HepG2 (cell line): ENCODE results near the gene SRC. TPM values are rescaled to one million over a fixed set of nuclear protein-coding genes. Genes with fewer than 3 reads are reported as not detected.
A peak's percentile ranks its signal among the peaks of the same experiment; 100 is the strongest.

Experiments used
- ATAC-seq: fragments of 200-7000 bp; cut with Tn5 transposase; 3 replicates; pipeline ENCODE4 v1.9.1; 2020; ENCODE audit warnings: mild to moderate bottlenecking, moderate library complexity
- BruUV-seq: library from RNA; stranded (reverse); fragments of 400-500 nt; replicated peaks from 2 replicates; lab custom pipeline; 2021; lab: Mats Ljungman, UMichigan
- CTCF ChIA-PET: fragments of 300-600 bp; formaldehyde crosslinking; extraction: SDS; loops from one replicate; lab custom pipeline; 2021; ENCODE audit warnings: low total read pairs, inconsistent platforms, low intra/inter-chr PET ratio; lab: Yijun Ruan, JAX
- POLR2A ChIA-PET: fragments of 350-600 bp; sonication (Branson Sonifier 250); formaldehyde crosslinking; loops from one replicate; lab custom pipeline; 2020; ENCODE audit warnings: antibody characterized with exemption, inconsistent platforms; lab: Yijun Ruan, JAX
- DNase-seq: peaks from one replicate; pipeline ENCODE4 v3.0.0-alpha.2; 2015; ENCODE audit warnings: low spot score
- FAIRE-seq: peaks from 3 replicates; lab custom pipeline; 2011; peaks lifted over from hg19 to GRCh38; lab: Jason Lieb, UNC
- H2AFZ ChIP-seq: one replicate; pipeline ENCODE4 v1.6.1; 2011; ENCODE audit warnings: low read length, inconsistent platforms
- H3K27ac ChIP-seq: fragments of 300-600 bp; 3 replicates; pipeline ENCODE4 v1.8.0; 2011; ENCODE audit warnings: mixed run types, mild to moderate bottlenecking, mixed read lengths, low read length, inconsistent platforms; ENCODE audit not compliant: insufficient read depth; ENCODE audit errors: extremely low read length
- H3K27me3 ChIP-seq, 2 experiments: fragments of 200-600 bp in 1 of 2; 2 replicates in 1 of 2; 3 replicates in 1 of 2; pipeline versions ENCODE4 v1.6.0 to v1.8.0; 2011; ENCODE audit warnings: low read length in 2 of 2, mild to moderate bottlenecking in 2 of 2, moderate library complexity in 2 of 2, inconsistent platforms in 1 of 2; ENCODE audit not compliant: insufficient read depth in 2 of 2, control insufficient read depth in 1 of 2
- H3K36me3 ChIP-seq, 2 experiments: fragments of 200-600 bp in 1 of 2; replicated peaks in 1 of 2; 2 replicates in 1 of 2; 3 replicates in 1 of 2; pipeline versions ENCODE4 v1.5.1 to v1.8.0; 2011; ENCODE audit warnings: low read length in 2 of 2, inconsistent platforms in 1 of 2; ENCODE audit not compliant: insufficient read depth in 2 of 2, control insufficient read depth in 1 of 2
- H3K4me1 ChIP-seq: 2 replicates; pipeline ENCODE4 v1.5.1; 2012; ENCODE audit warnings: low read length, inconsistent platforms; ENCODE audit not compliant: insufficient read depth
- H3K4me2 ChIP-seq: 2 replicates; pipeline ENCODE4 v1.6.0; 2011; ENCODE audit warnings: low read depth, low read length, inconsistent platforms
- H3K4me3 ChIP-seq, 3 experiments: fragments of 200-600 bp in 1 of 3; sonication (generic), shearing (Covaris generic) in 1 of 3; replicated peaks in 1 of 3; 2 replicates each; pipeline ENCODE4 v1.5.1; 2011 to 2016; ENCODE audit warnings: low read length in 3 of 3, inconsistent platforms in 2 of 3, low read depth in 2 of 3, mild to moderate bottlenecking in 2 of 3, control low read depth in 1 of 3, mixed read lengths in 1 of 3; ENCODE audit not compliant: insufficient read depth in 1 of 3
- H3K79me2 ChIP-seq: one replicate; pipeline ENCODE4 v1.6.1; 2011; ENCODE audit warnings: low read length, inconsistent platforms; ENCODE audit not compliant: insufficient read depth
- H3K9ac ChIP-seq: 2 replicates; pipeline ENCODE4 v1.6.0; 2011; ENCODE audit warnings: mild to moderate bottlenecking, low read depth, low read length, inconsistent platforms; ENCODE audit not compliant: insufficient read depth
- H3K9me3 ChIP-seq: 2 replicates; pipeline ENCODE4 v1.5.1; 2012; ENCODE audit warnings: mild to moderate bottlenecking, low read length
- H4K20me1 ChIP-seq: 2 replicates; pipeline ENCODE4 v1.6.0; 2011; ENCODE audit warnings: inconsistent platforms, mild to moderate bottlenecking, low read length, moderate library complexity; ENCODE audit not compliant: insufficient read depth
- FLYWCH1 ChIP-seq: sonication (generic); formaldehyde crosslinking; IDR thresholded peaks from 2 replicates; pipeline ENCODE4 v1.8.1; 2023; ENCODE audit warnings: mild to moderate bottlenecking, missing genetic modification reagents
- FOSL1 ChIP-seq: sonication (generic); formaldehyde crosslinking; IDR thresholded peaks from 2 replicates; pipeline ENCODE4 v1.9.0; 2021; ENCODE audit warnings: missing genetic modification reagents, borderline replicate concordance
- FOXA1 ChIP-seq, 2 experiments: fragments of 450-650 bp in 1 of 2; sonication (generic) in 1 of 2; formaldehyde crosslinking in 1 of 2; IDR thresholded peaks; 2 replicates each; pipeline versions ENCODE4 v1.4.0 to v1.6.1; 2016 to 2020; ENCODE audit warnings: missing genetic modification reagents in 1 of 2
- FOXK1 ChIP-seq: sonication (generic); formaldehyde crosslinking; IDR thresholded peaks from 2 replicates; pipeline ENCODE4 v1.4.0; 2020; ENCODE audit warnings: low read depth, missing genetic modification reagents, borderline replicate concordance
- HMG20B ChIP-seq: conservative IDR thresholded peaks from 2 replicates; pipeline ENCODE4 v1.6.1; 2016; ENCODE audit warnings: missing genetic modification reagents, missing compliant biosample characterization
- MXD4 ChIP-seq: IDR thresholded peaks from 2 replicates; pipeline ENCODE4 v1.6.1; 2016; ENCODE audit warnings: mild to moderate bottlenecking, missing biosample characterization, missing genetic modification reagents
- RCOR2 ChIP-seq: IDR thresholded peaks from 2 replicates; pipeline ENCODE4 v1.6.1; 2016; ENCODE audit warnings: missing biosample characterization, missing genetic modification reagents
- REPIN1 ChIP-seq: sonication (generic); formaldehyde crosslinking; IDR thresholded peaks from 2 replicates; pipeline ENCODE4 v1.8.0; 2022; ENCODE audit warnings: missing genetic modification reagents, low read depth, mild to moderate bottlenecking, borderline replicate concordance
- SMAD9 ChIP-seq: sonication (generic); formaldehyde crosslinking; IDR thresholded peaks from 2 replicates; pipeline ENCODE4 v1.5.1; 2020; ENCODE audit warnings: mild to moderate bottlenecking, missing genetic modification reagents
- U2AF2 ChIP-seq: fragments of 200-400 bp; formaldehyde crosslinking; IDR thresholded peaks from 2 replicates; pipeline ENCODE4 v1.6.1; 2017; ENCODE audit warnings: low read depth, mild to moderate bottlenecking, low read length
- ZBTB34 ChIP-seq: sonication (generic); formaldehyde crosslinking; IDR thresholded peaks from 2 replicates; pipeline ENCODE4 v1.8.0; 2022; ENCODE audit warnings: mild to moderate bottlenecking, missing genetic modification reagents
- ZNF10 ChIP-seq: sonication (generic); formaldehyde crosslinking; IDR thresholded peaks from 2 replicates; pipeline ENCODE4 v1.4.0; 2020; ENCODE audit warnings: mild to moderate bottlenecking, low read depth, missing genetic modification reagents, borderline replicate concordance
- ZNF235 ChIP-seq: sonication (generic); formaldehyde crosslinking; IDR thresholded peaks from 2 replicates; pipeline ENCODE4 v1.8.1; 2023; ENCODE audit warnings: mild to moderate bottlenecking, missing genetic modification reagents, borderline replicate concordance
- ZNF253 ChIP-seq: sonication (generic); formaldehyde crosslinking; IDR thresholded peaks from 2 replicates; pipeline ENCODE4 v1.8.0; 2022; ENCODE audit warnings: mild to moderate bottlenecking, missing genetic modification reagents, borderline replicate concordance
- ZNF576 ChIP-seq: sonication (generic); formaldehyde crosslinking; IDR thresholded peaks from 2 replicates; pipeline ENCODE4 v1.4.0; 2020; ENCODE audit warnings: mild to moderate bottlenecking, missing genetic modification reagents
- ZNF746 ChIP-seq: sonication (generic); formaldehyde crosslinking; IDR thresholded peaks from 2 replicates; pipeline ENCODE4 v1.8.0; 2022; ENCODE audit warnings: mild to moderate bottlenecking, missing genetic modification reagents
- WGBS: methylation state at CpG from one replicate; pipeline ENCODE4 v1.1.6; 2017; ENCODE audit warnings: low lambda C conversion rate; 5-methylcytosine and 5-hydroxymethylcytosine counted together
- in situ Hi-C: cut with HindIII; loops from 2 replicates; pipeline ENCODE4 v1.10.0; 2017; ENCODE audit warnings: low pct_unique_long_range_greater_than_20kb; ENCODE audit not compliant: extremely low pct_ligation_motif_present
- intact Hi-C: fragments of 100-400 bp; cut with micrococcal nuclease; formaldehyde crosslinking; loops from one replicate; pipeline ENCODE4 v1.10.0; 2022; ENCODE audit not compliant: unreplicated experiment
- polyA plus RNA-seq, 8 experiments: library from polyadenylated mRNA; depleted of rRNA in 3 of 8; stranded (reverse) in 7 of 8; unstranded in 1 of 8; fragments of >200 nt; fragmentation: Illumina TruSeq in 4 of 8; extraction: Trizol in 4 of 8; gene quantifications; 2 replicates each; pipeline versions ENCODE4 v1.2.1 to v1.2.3, GENCODE V29; 2011 to 2016; ENCODE audit warnings: low read depth in 4 of 8, missing spikeins in 1 of 8, mixed read lengths in 1 of 8; ENCODE audit not compliant: insufficient read depth in 1 of 8
- total RNA-seq, 5 experiments: library from RNA; depleted of rRNA; stranded (reverse); fragments of >200 nt; fragmentation: Illumina TruSeq; extraction: Trizol; gene quantifications; 2 replicates each; pipeline ENCODE4 v1.2.3, GENCODE V29; 2016; ENCODE audit warnings: low read depth in 1 of 5
- TF ChIP-seq, protein P1 (sequence below): sonication (generic); formaldehyde crosslinking; IDR thresholded peaks from 2 replicates; pipeline ENCODE4 v1.4.0; 2020; ENCODE audit warnings: missing genetic modification reagents, borderline replicate concordance
- TF ChIP-seq, protein P2 (sequence below): sonication (generic); formaldehyde crosslinking; IDR thresholded peaks from 2 replicates; pipeline ENCODE4 v1.4.0; 2020; ENCODE audit warnings: missing genetic modification reagents

The SRC gene
- total and polyA plus RNA-seq, 2 of the 13 experiments (the other 11 are each of a cell fraction or from before 2014, with no cell fraction given), result 54.7 to 192 TPM

GRCh38 chr20:37390503-37390890 is 44.6 kb downstream of the SRC start:
- H3K27me3 ChIP-seq, result no peaks in the 10 kb centered on the region
- DNase-seq, result no peak
- CTCF ChIA-PET, result interaction anchor here (1.2 kb wide), 1 partner anchor 121 kb away, joined by 3 read pairs; no protein-coding TSS in a partner anchor
- FAIRE-seq, result no peak
- in situ Hi-C loops, result no loop called here
- peak overlapping the region; percentile 61 for H3K4me2 ChIP-seq
- peaks cover 52% of the 10 kb centered on the region for H3K4me1 ChIP-seq
- POLR2A ChIA-PET, result interaction anchor here (1.0 to 1.9 kb wide), 6 partner anchors 10 to 137 kb away, joined by 3 to 10 read pairs (median 7); partner anchors contain the start of genes BLCAP and MANBAL
- H3K79me2 ChIP-seq, result no peaks in the 10 kb centered on the region
- peak overlapping the region in 1 of 3 experiments; percentile 35; a peak in 2 of 6 replicates for H3K4me3 ChIP-seq
- intact Hi-C loops, result no loop called here
- no peaks in the 10 kb centered on the region for H3K9me3 ChIP-seq
- no peak for ATAC-seq
- H4K20me1 ChIP-seq, result no peaks in the 10 kb centered on the region
- no TSS peak for BruUV-seq
- no peak overlapping the region for H2AFZ ChIP-seq
- WGBS, result 78% methylated on average over 9 of the region's 9 CpGs
- peak overlapping the region; percentile 74 for H3K27ac ChIP-seq
- H3K9ac ChIP-seq, result peak overlapping the region; percentile 50
- H3K36me3 ChIP-seq, result peaks cover 39 to 47% of the 10 kb centered on the region in 2 experiments
- no peak for TF ChIP-seq FOXK1
- no peak for TF ChIP-seq FOXA1 (IDR thresholded peaks at IDR 0.05)
- TF ChIP-seq FOXA1 (CRISPR knock-in tag; IDR thresholded peaks at IDR 0.05), result no peak
- TF ChIP-seq REPIN1 (CRISPR knock-in tag), result no peak
- TF ChIP-seq, protein P1, sequence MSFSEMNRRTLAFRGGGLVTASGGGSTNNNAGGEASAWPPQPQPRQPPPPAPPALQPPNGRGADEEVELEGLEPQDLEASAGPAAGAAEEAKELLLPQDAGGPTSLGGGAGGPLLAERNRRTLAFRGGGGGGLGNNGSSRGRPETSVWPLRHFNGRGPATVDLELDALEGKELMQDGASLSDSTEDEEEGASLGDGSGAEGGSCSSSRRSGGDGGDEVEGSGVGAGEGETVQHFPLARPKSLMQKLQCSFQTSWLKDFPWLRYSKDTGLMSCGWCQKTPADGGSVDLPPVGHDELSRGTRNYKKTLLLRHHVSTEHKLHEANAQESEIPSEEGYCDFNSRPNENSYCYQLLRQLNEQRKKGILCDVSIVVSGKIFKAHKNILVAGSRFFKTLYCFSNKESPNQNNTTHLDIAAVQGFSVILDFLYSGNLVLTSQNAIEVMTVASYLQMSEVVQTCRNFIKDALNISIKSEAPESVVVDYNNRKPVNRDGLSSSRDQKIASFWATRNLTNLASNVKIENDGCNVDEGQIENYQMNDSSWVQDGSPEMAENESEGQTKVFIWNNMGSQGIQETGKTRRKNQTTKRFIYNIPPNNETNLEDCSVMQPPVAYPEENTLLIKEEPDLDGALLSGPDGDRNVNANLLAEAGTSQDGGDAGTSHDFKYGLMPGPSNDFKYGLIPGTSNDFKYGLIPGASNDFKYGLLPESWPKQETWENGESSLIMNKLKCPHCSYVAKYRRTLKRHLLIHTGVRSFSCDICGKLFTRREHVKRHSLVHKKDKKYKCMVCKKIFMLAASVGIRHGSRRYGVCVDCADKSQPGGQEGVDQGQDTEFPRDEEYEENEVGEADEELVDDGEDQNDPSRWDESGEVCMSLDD (CRISPR knock-in tag), result no peak
- TF ChIP-seq FOSL1 (CRISPR knock-in tag), result no peak
- TF ChIP-seq ZNF576, result 0 out of 2 replicates have a peak, but pooled peaks have one; percentile 66
- TF ChIP-seq ZNF10 (CRISPR knock-in tag), result 0 out of 2 replicates have a peak, but pooled peaks have one; percentile 44
- TF ChIP-seq ZNF746 (CRISPR knock-in tag), result no peak
- 0 out of 2 replicates have a peak, but pooled peaks have one; percentile 7 for TF ChIP-seq ZBTB34
- 0 out of 2 replicates have a peak, but pooled peaks have one; percentile 11 for TF ChIP-seq U2AF2
- no peak for TF ChIP-seq FLYWCH1 (CRISPR knock-in tag)
- no peak for TF ChIP-seq RCOR2 (CRISPR knock-in tag)
- TF ChIP-seq ZNF253 (CRISPR knock-in tag), result peak; percentile 46; the same call in 1 of the 2 replicates
- TF ChIP-seq, protein P2, sequence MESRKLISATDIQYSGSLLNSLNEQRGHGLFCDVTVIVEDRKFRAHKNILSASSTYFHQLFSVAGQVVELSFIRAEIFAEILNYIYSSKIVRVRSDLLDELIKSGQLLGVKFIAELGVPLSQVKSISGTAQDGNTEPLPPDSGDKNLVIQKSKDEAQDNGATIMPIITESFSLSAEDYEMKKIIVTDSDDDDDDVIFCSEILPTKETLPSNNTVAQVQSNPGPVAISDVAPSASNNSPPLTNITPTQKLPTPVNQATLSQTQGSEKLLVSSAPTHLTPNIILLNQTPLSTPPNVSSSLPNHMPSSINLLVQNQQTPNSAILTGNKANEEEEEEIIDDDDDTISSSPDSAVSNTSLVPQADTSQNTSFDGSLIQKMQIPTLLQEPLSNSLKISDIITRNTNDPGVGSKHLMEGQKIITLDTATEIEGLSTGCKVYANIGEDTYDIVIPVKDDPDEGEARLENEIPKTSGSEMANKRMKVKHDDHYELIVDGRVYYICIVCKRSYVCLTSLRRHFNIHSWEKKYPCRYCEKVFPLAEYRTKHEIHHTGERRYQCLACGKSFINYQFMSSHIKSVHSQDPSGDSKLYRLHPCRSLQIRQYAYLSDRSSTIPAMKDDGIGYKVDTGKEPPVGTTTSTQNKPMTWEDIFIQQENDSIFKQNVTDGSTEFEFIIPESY, result peak; percentile 62; the same call in 1 of the 2 replicates
- 0 out of 2 replicates have a peak, but pooled peaks have one; percentile 8 for TF ChIP-seq MXD4 (CRISPR knock-in tag)
- TF ChIP-seq SMAD9, result no peak
- 0 out of 2 replicates have a peak, but pooled peaks have one; percentile 31 for TF ChIP-seq ZNF235 (CRISPR knock-in tag)
- no peak for TF ChIP-seq HMG20B (CRISPR knock-in tag)
